HG03025 (cell line): ENCODE measurements around the gene NYNRIN.

ENCODE experiments used
- ATAC-seq: cut with Tn5 transposase; IDR thresholded peaks from one replicate; pipeline ENCODE4 v1.9.1; 2021; ENCODE audit warnings: mild to moderate bottlenecking, moderate library complexity; ENCODE audit not compliant: unreplicated experiment, low FRiP score

NYNRIN gene

DNA sequence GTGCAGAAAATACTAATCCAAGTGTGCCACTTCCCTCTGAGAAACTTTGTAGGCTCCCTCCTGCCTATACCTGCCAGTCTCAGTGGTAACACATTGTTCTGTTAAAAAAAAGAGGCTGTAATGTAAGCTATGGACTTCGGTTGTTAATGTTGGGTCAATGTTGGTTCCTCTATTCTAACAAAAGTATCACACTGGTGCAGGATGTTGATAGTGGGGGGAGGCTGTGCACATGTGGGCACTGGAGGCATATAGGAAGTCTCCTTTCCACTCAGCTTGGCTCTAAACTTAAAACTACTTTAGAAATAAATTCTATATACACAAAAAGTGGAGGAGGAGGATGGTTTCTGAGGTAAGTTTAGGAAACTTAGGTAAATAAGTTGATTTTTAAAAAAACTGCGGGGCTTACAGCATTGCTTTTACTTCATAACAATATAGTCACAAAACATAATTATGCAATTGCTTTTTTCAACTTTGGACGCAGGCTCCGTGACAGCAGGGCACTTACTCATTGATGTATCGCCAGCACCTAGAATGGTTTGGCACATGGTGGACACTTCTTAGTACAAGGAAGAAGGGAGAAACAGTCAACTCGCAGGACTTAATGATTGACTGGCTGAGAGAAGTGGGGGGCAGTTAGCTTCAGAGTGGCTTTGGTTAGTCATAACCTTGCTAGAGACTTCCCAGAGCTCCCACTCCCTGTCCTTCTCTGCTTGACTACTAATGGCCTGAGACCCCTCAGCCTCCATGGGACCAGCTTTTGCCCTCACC lies 7.9 kb upstream of the NYNRIN start:
- ATAC-seq: no peak

DNA sequence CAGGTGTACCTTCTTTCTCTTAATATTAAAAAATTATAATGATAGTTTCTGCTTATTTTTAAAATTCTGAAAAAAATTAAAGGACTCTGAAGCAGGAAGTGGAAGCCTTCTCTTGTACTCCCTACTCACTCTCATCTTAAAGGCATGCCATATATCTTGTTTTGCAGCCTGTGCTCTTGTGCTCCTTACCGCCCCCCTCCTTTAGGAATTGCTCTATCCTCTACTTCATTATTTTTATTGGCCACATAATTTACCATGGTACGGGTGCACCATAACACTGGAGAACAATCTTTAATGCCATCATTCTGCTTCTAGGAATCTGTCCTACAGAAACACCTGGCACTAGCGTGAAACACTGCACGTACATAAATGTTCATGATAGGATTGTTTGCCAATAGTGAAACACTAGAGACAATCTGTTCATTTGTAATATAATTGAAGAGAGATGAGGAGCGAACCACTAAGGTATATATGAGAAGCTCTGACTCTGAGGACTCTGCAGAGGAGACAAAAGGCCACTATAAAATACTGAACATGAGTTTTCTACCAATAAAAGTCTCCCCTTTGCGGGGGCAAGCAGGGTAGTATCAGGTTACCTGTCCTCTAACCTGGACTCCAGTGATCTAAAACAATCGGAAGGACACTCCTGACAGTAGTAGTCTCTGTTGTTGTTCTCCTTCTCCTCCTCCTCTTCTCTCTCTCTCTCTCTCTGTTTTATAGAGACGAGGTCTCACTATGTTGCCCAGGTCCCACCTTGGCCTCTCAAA lies 6.3 kb upstream of the NYNRIN start:
- ATAC-seq: no peak

DNA sequence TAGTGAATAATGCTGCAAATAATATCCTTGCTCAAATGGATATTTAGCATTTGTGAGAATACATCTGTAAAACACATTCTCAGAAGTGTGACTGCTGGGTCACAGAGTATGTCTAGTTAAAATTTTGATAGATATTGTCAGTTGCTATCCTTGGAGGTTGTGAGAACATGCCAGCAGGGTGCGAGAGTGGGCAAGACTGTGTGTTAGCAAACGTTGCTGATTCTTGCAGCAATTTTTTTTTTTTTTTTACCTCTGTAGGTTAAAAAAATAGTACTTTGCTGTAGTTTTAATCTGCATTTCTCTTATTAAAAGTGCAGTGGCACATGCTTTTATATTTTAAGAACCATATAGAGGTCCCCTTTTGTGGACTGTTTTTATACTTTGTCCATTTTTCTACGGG lies 4.5 kb upstream of the NYNRIN start:
- no peak for ATAC-seq

DNA sequence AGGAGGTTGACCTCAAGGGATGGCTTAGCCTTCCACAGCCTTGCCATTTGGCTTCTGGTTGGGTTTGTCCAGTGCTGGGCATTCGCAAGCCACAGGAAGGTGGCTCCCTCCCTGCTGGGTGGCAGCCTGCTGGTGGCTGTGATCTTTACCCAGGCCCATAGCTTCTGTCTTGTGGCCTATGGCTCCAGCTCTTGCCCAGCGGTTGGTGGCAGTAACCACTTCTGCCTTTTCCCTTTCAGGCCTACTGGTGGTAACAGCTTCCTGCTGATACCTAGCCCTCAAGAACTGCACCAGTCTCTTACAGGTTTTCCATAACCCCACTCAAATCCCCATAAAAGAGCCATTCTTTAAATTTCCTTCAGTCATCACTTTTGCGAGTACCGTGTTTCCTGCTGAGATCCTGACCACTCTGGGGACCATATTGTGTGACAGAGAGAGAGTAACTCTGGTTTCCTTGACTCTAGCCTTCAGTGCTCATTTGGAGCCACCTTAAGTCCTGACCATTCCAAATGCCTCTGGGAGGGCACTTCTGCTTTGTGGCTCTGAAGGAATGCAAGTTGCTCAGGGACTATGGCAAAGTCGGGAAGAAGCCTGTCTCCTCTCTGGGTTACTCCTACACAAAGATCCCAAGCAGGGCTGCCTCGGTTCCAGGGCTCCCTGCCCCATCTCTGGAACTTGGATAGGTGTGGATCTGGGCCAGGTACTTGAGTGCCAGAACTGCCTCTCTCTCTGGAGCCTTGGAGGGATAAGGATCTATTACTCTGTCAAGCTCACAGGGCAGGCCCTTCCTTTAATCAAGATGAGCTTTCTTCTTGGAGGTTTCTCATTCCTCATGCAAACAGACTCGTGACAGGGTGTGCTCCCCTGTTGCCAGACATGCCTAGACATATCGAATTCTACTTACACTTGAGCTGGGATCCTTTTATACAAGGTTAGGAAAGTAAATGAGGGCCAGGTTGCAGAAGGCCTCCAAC lies 2.9 kb upstream of the NYNRIN start:
- no peak for ATAC-seq

DNA sequence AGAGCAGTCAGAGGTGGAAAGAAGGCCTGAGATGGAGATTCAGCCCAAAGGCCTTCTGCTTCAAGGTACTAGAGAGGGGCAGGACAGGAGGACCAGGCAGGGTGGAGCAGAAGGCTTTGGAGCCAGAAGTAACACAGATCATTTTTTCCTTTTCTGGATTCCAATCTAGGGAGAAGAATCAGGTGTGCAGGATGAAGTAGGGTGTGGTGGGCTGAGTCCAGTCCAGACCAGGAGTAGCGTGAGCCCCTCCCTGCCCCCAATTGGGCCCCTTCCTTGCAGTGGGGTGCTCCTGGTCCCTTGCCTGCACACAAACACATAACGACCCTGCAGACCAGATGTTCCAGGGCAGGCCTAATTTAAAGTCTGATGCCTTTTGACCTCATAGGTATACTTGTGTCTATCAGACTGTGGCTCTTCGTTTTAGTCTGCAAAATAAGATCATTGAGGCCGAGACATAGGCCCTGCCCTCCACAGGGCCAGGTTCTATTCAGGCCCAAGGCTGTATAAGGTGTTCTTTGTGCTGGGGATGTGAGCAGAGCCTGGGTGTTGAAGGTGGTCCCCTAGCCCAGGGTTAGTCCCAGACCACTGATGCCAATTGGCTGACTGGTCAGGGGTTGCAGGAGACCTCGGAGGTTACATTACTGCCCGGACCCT lies 1.0 kb upstream of the NYNRIN start:
- no peak for ATAC-seq

DNA sequence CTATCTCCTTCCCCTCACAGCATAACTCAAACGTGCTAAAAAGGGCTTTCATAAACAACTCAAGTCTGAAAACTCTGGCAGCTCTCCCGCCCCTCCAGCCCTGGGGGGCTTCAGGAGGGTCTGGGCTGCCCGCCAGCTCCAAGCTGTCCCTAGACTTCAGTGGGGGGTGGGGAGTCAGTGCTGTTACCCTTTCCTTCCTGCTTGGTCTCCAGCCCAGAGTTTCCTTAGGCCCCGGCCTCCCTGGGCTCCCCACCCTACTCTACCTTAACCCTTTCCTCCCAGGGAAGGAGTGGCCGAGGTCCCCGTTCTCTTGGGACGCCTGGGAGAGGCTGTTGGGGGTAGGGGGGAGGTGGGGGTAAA lies 530 bp upstream of the NYNRIN start:
- no peak for ATAC-seq

DNA sequence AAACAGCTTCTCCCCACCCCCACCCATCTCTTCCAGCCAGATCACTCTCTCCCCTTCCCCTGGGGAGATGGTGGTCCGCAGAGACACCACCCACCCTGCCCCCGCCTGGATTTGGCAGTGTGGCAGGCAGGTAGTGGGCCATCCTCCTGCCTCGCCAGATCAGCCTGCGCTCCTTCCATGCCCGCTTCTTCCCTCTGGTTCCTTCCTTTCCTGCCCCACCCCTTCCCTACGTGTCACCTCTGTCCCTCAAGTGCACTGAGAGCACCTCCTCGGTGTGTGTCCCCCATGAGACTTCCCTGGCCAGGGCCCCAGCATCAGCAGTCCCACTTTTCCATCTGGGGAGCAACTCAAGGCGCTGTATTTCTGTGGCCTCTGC lies 632 bp downstream of the NYNRIN start:
- ATAC-seq: no peak

DNA sequence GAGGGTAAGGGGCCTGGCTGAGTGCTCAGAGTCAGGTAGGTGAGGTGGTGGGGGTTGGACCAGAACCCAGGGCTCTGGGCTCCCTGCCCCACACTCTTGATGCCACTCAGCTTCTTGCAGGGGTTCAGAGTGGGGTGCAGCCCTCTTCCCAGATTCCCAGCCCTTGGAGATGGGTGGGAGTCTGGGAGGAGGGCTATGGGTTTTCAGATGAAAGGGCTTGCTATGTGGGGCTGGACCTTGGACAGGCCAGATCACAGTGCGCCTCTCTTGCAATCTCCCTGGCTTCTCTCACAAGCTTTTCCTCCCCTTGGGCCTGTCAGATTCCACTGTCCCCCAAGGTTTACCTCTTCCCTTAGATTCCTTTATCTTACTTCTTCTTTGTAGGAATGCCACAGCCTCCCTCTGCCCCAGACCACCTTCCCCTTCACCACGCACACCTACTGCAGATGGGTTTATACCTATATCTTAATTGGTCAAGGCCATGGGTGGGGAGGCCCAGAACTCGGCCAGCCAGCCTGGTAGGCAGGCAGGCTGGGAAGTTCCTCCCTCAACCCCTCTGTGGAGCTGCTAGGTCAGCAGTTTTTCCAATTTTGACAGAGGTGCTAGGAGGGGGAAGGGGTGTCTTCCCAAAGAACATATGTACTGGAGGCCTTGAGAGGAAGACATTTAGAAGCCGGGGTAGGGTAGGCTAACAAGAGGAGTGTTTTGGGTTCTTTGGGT lies 1.4 kb downstream of the NYNRIN start:
- no peak for ATAC-seq

DNA sequence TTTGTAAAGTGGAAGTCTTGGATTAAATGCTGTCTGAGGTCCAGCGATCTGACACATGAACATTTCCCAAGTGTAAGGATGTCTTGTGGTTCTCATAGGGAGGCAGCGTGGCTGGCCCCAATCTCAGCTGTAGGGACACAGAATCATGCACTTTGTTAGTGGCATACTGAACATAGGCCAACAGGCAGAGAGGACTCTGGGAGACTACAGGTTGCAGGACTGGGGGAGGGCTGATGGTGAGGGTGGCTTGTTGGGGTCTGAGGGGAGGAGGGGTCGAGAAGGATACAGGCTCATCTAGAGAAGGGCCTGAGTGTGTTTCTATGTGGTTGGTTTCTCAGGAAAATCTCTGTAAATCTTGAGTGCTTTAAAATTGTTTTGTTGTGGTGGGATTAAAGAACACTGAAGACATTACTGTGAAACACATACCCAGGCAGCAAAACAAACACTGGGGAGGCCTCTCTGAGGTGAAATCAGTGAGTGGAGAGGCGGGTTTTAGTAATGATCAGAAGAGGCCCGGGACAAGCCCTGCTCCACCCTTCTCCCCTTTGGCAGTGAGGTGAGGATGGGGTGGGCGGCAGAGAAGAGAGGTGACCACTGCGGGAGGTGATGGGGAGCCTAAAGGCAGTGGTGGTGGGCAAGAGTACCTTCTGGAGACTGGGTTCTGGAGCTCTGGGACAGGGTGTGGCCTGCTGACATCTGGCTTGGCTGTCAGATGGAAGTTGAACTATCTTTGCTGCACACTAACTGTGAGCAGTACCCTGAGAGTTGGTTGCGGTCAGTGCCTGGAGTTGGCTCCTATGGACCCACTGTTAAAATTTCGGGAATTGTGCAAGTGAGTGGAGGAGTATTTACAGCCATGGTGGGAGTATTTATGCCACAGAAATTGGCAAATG lies 3.3 kb downstream of the NYNRIN start:
- no peak for ATAC-seq

DNA sequence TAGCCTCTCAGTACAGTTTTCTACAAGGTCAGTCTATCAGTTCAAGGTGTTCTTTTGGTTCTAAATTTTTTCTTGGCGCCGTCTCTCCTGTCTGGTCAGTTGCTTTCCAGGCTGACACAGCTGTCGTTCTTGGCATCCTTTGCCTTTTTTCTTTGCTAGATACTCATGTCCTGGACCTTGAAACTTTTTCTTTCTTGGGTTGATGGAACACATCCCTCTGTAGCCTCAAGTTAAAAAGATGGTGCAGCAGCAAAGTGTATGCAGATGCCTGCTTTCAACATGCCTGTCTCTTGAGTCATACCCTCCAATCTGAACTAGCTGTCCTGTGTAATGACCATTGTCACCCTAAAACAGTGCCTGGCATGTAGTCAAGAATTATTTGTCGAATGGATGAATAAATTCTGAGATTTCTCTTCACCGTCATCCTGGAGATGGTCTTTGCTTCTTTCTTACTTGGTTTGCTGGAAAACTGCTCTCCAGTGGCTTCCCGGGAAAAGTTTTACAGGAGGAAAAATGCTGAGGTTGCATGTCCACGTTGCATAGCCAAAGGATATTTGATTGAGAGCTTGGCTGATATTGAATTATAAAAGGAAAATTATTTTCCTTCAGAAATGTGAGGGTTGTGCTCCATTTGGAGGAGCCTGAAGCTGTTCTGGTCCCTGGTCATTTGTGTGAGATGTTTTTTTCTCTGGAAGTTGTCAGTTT lies 4.6 kb downstream of the NYNRIN start:
- ATAC-seq: no peak

DNA sequence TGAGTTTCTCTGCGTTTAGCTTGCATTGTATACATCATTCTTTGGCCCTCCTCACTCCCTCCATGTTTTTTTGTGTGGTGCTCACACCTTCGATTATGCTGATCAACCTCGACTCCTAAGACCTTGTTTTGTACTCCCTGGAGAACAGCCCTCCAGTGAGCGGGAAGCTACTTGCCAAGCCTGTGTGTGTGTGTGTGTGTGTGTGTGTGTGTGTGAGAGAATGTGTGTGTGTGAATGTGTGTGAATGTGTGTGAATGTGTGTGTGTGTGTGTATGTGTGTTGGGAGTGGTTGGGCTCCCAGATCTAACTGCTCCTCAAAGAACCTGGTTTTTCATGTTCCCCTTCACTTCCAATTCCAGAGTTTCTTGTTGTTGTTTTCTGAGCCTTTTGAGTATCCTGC lies 6.0 kb downstream of the NYNRIN start:
- ATAC-seq: no peak

DNA sequence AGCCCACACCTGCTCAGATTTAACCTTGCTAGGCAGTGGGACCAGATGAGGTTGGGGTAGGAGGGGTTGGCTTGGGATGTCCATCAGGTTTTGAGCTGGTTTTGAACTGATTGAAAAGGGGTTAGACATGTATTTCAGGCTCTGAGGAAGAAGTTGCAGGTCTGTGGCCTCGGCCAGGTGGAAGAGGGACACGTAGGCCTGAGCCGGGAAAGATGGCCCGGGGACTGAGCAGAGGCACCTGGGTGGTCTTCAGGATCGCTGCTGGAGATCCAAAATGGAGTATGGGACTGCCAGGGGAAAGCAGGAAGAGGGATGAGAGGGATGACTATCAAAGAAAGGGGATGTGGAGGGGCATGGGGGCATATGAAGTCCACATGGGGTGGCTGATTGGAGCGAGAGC lies 7.6 kb downstream of the NYNRIN start:
- ATAC-seq: no peak

DNA sequence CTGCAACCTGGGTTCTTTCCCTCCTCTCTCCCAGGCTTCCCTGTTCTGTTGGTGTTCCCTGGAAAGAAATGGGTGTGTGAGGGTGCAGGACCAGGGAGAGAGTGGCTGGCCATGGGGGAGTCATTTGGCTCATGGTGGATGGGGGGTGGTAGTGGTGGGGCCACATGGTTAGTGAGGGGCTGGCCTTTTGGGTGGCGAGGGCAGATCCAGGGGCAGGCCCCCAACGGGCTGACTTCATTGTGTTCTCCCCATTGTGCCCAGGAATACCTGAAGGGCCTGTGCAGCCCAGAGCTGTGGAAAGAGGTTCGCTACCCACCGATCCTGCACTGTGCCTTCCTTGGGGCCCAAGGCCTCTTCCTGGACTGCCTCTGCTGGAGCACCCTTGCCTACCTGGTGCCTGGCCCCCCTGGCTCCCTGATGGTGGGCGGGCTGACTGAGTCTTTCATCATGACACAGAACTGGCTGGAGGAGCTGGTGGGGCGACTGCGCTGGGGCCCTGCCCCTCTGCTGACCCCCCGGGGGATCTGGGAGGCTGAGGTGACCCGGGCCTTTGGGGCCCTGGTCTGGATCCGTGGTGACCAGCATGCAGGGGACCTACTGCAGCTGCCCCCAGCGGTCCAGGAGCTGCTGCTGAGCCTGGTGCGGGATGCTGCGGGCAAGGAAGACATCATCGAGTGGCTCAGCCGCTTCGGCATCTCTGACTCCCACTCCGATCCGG lies 9.0 kb downstream of the NYNRIN start:
- ATAC-seq: no peak

DNA sequence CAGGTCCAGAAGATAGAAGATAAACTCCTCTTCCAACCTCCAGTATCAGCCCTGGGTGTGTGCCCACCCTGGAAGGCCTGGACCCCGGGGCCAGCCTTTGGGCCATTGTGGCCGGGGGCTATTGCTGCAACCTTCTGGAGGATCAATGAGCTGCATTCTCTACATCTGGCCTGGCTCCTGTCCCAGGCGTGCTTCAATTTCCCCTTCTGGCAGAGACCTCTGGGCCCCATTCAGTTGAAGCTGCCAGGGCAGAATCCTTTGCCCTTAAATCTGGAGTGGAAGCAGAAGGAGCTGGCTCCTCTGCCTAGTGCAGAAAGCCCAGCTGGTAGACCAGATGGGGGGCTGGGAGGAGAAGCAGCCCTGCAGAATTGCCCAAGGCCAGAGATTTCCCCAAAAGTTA lies 10.0 kb downstream of the NYNRIN start:
- no peak for ATAC-seq

DNA sequence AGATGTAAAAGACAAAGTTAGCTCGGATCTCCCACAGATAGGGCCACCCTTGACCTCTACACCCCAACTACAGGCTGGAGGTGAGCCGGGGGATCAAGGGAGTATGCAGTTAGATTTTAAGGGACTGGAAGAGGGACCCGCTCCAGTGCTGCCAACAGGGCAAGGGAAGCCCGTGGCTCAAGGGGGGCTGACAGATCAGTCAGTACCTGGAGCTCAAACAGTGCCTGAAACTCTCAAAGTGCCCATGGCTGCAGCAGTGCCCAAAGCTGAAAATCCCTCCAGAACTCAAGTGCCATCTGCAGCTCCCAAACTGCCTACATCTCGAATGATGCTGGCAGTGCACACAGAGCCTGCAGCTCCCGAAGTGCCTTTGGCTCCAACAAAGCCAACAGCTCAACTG lies 10.4 kb downstream of the NYNRIN start:
- no peak for ATAC-seq

DNA sequence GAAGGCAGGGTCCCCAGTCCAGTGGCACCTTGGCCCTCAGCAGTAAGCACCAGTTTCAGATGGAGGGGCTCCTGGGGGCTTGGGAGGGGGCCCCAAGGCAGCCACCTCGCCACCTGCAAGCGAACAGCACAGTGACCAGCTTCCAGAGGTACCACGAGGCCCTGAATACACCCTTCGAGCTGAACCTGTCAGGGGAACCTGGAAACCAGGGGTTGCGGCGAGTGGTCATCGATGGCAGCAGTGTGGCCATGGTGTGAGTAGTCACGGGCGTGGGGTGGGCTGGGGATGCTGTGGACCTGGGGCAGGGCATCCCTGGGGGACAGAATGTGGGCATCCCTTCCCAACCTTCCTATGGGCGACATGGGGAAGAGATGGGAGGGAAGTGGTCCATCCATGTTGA lies 11.2 kb downstream of the NYNRIN start:
- ATAC-seq: no peak

DNA sequence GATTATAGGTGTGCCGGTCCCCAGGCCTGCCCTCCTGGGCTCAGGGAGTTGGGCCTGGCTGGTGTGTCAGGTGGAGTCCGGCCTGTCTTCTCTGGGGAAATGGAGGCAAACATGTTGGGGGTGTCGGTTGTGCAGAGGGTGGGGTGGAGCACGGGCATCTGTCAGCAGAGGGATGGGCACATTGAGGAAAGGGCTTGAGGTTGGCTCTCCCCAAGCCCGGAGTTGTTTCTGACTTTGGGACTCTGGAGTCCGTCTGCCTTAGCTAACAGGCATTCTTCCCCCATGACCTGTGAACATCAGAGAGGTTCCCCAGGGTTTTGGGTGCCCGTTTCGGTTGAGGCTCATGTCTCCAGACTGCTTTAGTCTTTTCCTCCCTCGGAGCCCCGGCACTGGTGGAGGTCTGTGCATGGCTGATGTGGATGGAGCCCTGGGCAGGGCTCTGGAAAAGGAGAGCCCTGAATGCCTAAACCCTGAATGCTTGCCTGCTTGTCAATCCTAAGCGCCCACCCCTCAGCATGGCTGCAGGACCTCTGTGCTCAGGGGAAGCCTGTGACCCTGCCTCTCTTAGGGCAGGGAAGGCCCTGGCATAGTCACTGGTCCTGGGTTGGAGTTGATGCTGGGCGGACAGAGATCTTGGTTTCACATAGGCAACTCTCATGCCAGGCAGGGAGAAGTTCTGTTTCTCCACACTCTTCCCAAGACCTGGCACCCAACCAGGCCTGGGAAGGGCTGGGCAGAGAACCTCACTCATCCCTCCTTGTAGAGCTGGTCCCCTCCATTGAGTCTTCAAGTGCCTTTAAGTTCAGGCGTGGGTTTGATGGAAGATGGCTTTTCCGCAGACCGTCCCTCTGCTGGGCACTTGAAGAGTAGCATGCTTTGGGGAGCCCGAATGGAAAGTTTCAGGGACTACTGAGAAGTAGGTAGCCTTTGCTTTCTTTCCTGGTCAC lies 12.9 kb downstream of the NYNRIN start:
- ATAC-seq: no peak
